Mesenchymal stem cell (in vitro differentiated cells and primary cell): ENCODE results near the gene OTUB2.
A peak's percentile ranks its signal among the peaks of the same experiment; 100 is the strongest.

Experiments used
- DNase-seq: peaks from one replicate; pipeline ENCODE4 v3.0.0-alpha.2; 2013
- H2AFZ ChIP-seq: one replicate; pipeline ENCODE4 v1.6.1; 2013; ENCODE audit warnings: low read depth, mild to moderate bottlenecking, control low read depth, inconsistent platforms, low read length, moderate library complexity
- H2AK5ac ChIP-seq: 2 replicates; pipeline ENCODE4 v1.6.1; 2013; ENCODE audit warnings: low read length, moderate library complexity, mild to moderate bottlenecking, inconsistent platforms; ENCODE audit not compliant: severe bottlenecking
- H2BK120ac ChIP-seq: one replicate; pipeline ENCODE4 v1.6.1; 2013; ENCODE audit warnings: low read depth, mild to moderate bottlenecking, inconsistent platforms, low read length, moderate library complexity
- H2BK12ac ChIP-seq, 2 experiments: one replicate each; pipeline ENCODE4 v1.6.1; 2013; ENCODE audit warnings: inconsistent platforms in 2 of 2, low read length in 2 of 2, mild to moderate bottlenecking in 2 of 2, moderate library complexity in 2 of 2, control low read depth in 1 of 2
- H2BK15ac ChIP-seq: one replicate; pipeline ENCODE4 v1.6.1; 2013; ENCODE audit warnings: mild to moderate bottlenecking, low read depth, inconsistent platforms; ENCODE audit not compliant: poor library complexity, severe bottlenecking
- H2BK5ac ChIP-seq: 2 replicates; pipeline ENCODE4 v1.6.1; 2013; ENCODE audit warnings: low read depth, mild to moderate bottlenecking, low read length, control low read depth, inconsistent platforms; ENCODE audit not compliant: poor library complexity, severe bottlenecking
- H3K14ac ChIP-seq, 2 experiments: one replicate each; pipeline ENCODE4 v1.6.1; 2013; ENCODE audit warnings: inconsistent platforms in 2 of 2, low read length in 2 of 2, control low read depth in 1 of 2, mild to moderate bottlenecking in 1 of 2, moderate library complexity in 1 of 2
- H3K18ac ChIP-seq, 2 experiments: one replicate each; pipeline ENCODE4 v1.6.1; 2013; ENCODE audit warnings: inconsistent platforms in 2 of 2, low read length in 2 of 2, control low read depth in 1 of 2, low read depth in 1 of 2, mild to moderate bottlenecking in 1 of 2
- H3K23ac ChIP-seq, 2 experiments: one replicate each; pipeline ENCODE4 v1.6.1; 2013; ENCODE audit warnings: inconsistent platforms in 2 of 2, low read length in 2 of 2, mild to moderate bottlenecking in 2 of 2, moderate library complexity in 2 of 2, control low read depth in 1 of 2
- H3K27ac ChIP-seq: 2 replicates; pipeline ENCODE4 v1.5.1; 2013; ENCODE audit warnings: mild to moderate bottlenecking, moderate library complexity, low read length, control low read depth, inconsistent platforms; ENCODE audit not compliant: poor library complexity, severe bottlenecking
- H3K27me3 ChIP-seq, 2 experiments: 2 replicates each; pipeline versions ENCODE4 v1.6.1 to v1.7.0; 2013; ENCODE audit warnings: low read length in 2 of 2, mild to moderate bottlenecking in 2 of 2, moderate library complexity in 2 of 2, control low read depth in 1 of 2, inconsistent platforms in 1 of 2; ENCODE audit not compliant: control insufficient read depth in 1 of 2, insufficient read depth in 1 of 2
- H3K36me3 ChIP-seq, 2 experiments: 2 replicates each; pipeline versions ENCODE4 v1.6.1 to v1.7.0; 2013; ENCODE audit warnings: low read length in 2 of 2, control low read depth in 1 of 2, inconsistent platforms in 1 of 2, low read depth in 1 of 2, mild to moderate bottlenecking in 1 of 2; ENCODE audit not compliant: insufficient read depth in 2 of 2, control insufficient read depth in 1 of 2
- H3K4ac ChIP-seq, 2 experiments: one replicate each; pipeline ENCODE4 v1.6.1; 2013; ENCODE audit warnings: inconsistent platforms in 2 of 2, low read length in 2 of 2, mild to moderate bottlenecking in 2 of 2, moderate library complexity in 2 of 2, control low read depth in 1 of 2, low read depth in 1 of 2
- H3K4me1 ChIP-seq: 2 replicates; pipeline ENCODE4 v1.6.1; 2013; ENCODE audit warnings: low read depth, low read length, control low read depth; ENCODE audit not compliant: control insufficient read depth, insufficient read depth
- H3K4me2 ChIP-seq: 2 replicates; pipeline ENCODE4 v1.6.1; 2013; ENCODE audit warnings: low read length, mild to moderate bottlenecking, inconsistent platforms; ENCODE audit not compliant: poor library complexity, severe bottlenecking
- H3K4me3 ChIP-seq, 2 experiments: 2 replicates each; pipeline versions ENCODE4 v1.5.1 to v1.7.0; 2013; ENCODE audit warnings: low read length in 2 of 2, mild to moderate bottlenecking in 2 of 2, control low read depth in 1 of 2, low read depth in 1 of 2; ENCODE audit not compliant: insufficient read depth in 1 of 2
- H3K79me1 ChIP-seq: replicated peaks from 2 replicates; pipeline ENCODE4 v1.6.1; 2013; ENCODE audit warnings: mild to moderate bottlenecking, control low read depth, low read length, inconsistent platforms; ENCODE audit not compliant: poor library complexity, severe bottlenecking
- H3K9ac ChIP-seq: 2 replicates; pipeline ENCODE4 v1.7.0; 2013; ENCODE audit warnings: mild to moderate bottlenecking, low read length, moderate library complexity
- H3K9me3 ChIP-seq: 2 replicates; pipeline ENCODE4 v1.7.0; 2013; ENCODE audit warnings: mild to moderate bottlenecking, low read length; ENCODE audit not compliant: control insufficient read depth
- H4K8ac ChIP-seq: one replicate; pipeline ENCODE4 v1.6.1; 2013; ENCODE audit warnings: inconsistent platforms, mild to moderate bottlenecking, low read length, moderate library complexity
- H4K91ac ChIP-seq: one replicate; pipeline ENCODE4 v1.6.1; 2013; ENCODE audit warnings: mild to moderate bottlenecking, low read length, inconsistent platforms
- WGBS: methylation state at CpG from one replicate; pipeline ENCODE4 v1.1.7; 2013; ENCODE audit warnings: mixed read lengths; 5-methylcytosine and 5-hydroxymethylcytosine counted together

OTUB2 gene

DNA sequence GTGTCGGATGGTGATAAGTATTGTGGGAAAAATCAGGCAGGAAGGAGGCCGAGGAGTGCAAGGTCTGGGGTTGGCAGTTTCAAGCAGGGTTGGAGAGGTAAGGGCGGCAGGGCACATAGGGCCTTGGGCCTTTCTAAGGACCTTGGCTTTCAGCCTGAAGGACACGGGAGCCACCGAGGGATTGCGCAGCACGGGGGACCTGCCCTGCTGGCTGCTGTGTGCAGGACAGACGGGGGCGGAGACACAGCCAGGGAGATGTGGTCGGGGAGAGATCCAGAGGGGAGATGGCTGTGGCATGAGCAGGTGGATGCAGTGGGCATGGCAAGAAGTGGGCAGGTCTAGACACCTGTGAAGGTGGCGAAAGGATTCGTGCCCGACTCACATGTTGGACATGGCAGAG lies 14.7 kb downstream of the OTUB2 start:
- Histone ChIP-seq H4K8ac (no peak overlapping the region), H3K4me3 (no peak overlapping the region), H3K36me3 (peaks cover 21 to 77% of the 10 kb centered on the region in 2 experiments), H2BK120ac (no peak overlapping the region), H3K18ac (no peak overlapping the region), H2AK5ac (no peak overlapping the region), H3K4me1 (peaks cover 6% of the 10 kb centered on the region), H3K27ac (no peak overlapping the region), H3K9me3 (no peaks in the 10 kb centered on the region), H3K4ac (no peak overlapping the region), H3K4me2 (no peak overlapping the region), H2AFZ (no peak overlapping the region), H3K14ac (no peak overlapping the region), H4K91ac (no peak overlapping the region), H2BK15ac (no peak overlapping the region), H3K79me1 (peaks cover 1% of the 10 kb centered on the region), H3K23ac (no peak overlapping the region), H2BK5ac (no peak overlapping the region), H2BK12ac (no peak overlapping the region), H3K27me3 (no peaks in the 10 kb centered on the region), H3K9ac (no peak overlapping the region)
- WGBS = 93% methylated on average over 13 of the region's 13 CpGs
- no peak for DNase-seq

DNA sequence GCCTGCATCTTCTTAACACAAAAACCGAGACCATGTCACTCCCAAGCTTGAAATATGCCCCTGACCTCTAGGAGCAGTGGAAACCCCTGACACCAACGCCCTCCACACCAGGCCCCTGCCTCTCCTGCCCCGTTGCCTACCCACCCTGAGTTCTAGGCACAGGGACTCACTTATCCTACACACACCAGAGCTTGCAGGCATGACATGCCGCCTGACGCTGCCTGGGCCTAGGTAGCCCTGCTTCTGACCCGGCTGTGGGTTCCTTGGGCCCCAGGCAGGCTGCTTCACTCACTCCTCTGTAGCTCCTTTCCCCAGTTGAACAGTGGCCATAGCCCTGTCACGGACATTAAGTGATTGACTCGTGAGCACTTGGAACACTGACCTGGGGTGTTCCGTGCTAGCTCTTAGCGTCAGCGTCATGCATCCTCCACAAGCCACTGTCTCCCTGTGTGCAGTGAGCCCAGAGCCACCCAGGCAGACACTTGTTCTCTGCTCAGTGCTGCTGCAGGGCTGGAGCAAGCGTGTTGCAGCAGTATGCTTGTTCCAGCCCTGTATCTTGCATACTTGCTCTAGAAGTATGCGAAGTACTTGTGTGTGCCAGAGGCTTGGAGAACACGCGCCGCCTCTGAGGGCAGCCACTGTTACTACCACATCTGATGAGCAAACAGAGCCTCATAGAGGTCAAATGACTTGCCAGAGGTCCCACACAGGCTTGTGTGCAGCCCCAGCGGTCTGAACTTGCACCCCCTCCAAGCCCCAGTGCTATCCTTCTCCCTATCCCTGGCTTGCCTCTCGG lies 15.6 kb downstream of the OTUB2 start:
- Histone ChIP-seq H3K79me1 (peaks cover 6% of the 10 kb centered on the region), H3K4me2 (no peak overlapping the region), H3K4me3 (peak overlapping the region in 1 of 2 experiments; percentile 26), H2BK120ac (no peak overlapping the region), H3K36me3 (peaks cover 31 to 85% of the 10 kb centered on the region in 2 experiments), H3K9me3 (no peaks in the 10 kb centered on the region), H3K18ac (no peak overlapping the region), H3K4me1 (peaks cover 4% of the 10 kb centered on the region), H2AFZ (no peak overlapping the region), H4K91ac (no peak overlapping the region), H3K14ac (no peak overlapping the region), H3K23ac (no peak overlapping the region), H2AK5ac (no peak overlapping the region), H3K27me3 (no peaks in the 10 kb centered on the region), H2BK15ac (no peak overlapping the region), H3K9ac (peak overlapping the region; percentile 21), H3K27ac (no peak overlapping the region), H2BK12ac (no peak overlapping the region), H3K4ac (no peak overlapping the region), H4K8ac (peak overlapping the region; percentile 19), H2BK5ac (no peak overlapping the region)
- 93% methylated on average over 18 of the region's 18 CpGs for WGBS
- peak; percentile 12 for DNase-seq

DNA sequence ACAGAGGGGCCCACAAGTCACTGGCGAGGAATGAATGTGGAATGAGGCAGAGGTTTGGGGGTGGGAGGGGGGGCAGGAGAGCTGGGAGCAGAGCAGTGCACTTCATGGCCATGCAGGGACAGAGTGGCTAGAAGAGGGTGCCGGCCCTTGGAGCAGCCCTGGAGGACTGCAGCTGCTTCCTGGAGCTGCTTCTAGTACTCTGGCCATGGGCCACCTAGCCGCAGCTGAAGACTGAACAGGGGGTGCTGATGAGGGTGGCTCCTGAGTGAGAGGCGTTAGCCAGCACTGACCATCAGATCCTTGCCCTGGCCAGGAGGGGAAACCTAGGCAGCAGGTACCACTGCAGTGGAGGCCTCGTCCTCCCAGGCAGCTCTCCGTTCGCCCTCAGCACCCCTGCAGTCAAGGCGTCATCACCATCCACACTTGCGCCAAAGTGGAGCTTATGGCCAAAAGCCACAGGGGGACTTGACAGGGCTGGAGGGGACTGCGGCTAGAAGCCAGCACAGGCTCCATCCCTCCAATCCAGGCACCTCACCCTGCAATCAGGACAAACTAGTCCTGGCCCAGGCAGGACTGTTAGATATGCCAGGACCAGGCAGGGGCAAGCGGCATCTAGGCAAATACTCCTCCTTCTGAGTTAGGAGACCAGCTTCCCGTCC lies 16.4 kb downstream of the OTUB2 start:
- Histone ChIP-seq H3K4ac (no peak overlapping the region), H2BK120ac (no peak overlapping the region), H3K36me3 (peaks cover 39 to 93% of the 10 kb centered on the region in 2 experiments), H2BK15ac (no peak overlapping the region), H4K8ac (no peak overlapping the region), H2AFZ (no peak overlapping the region), H4K91ac (no peak overlapping the region), H2BK12ac (no peak overlapping the region), H3K14ac (no peak overlapping the region), H2BK5ac (no peak overlapping the region), H3K27ac (no peak overlapping the region), H3K27me3 (no peaks in the 10 kb centered on the region), H2AK5ac (no peak overlapping the region), H3K23ac (no peak overlapping the region), H3K4me1 (peaks cover 4% of the 10 kb centered on the region), H3K4me2 (no peak overlapping the region), H3K4me3 (peak overlapping the region in 1 of 2 experiments; percentile 19), H3K9me3 (no peaks in the 10 kb centered on the region), H3K9ac (peak overlapping the region; percentile 36), H3K79me1 (peaks cover 11% of the 10 kb centered on the region), H3K18ac (no peak overlapping the region)
- 86% methylated on average over 12 of the region's 12 CpGs for WGBS
- no peak for DNase-seq

DNA sequence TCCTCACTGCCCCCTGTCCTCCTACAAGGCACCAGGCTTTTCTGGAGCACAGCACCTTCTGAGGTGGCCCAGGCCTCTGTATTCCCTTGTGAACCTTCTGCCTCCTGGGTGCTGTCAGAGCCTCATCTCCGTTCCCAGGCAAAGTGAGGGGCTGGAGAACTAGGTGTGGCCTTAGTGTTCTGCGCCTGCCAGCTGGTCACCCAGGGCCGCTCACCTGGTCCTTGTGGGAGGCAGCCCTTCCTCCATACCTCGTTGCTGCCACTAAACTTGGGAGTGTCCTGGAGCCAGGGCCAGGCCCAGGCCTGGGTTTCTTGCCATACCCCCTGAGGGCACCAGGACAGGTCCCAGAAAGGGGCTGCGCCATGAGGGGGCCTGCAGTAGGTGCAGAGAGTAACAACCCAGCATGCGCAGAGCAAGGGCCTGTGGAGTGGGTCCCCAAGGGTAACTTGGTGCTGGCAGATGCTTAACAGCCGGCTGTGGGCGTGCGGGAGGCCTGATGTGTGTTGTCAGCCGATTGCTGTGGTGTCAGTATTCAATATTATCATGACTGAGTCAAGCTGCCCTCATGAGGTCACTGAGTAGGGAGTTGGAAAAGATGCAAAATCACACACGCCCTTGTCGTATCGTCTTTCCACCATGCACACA lies 17.1 kb downstream of the OTUB2 start:
- Histone ChIP-seq H2AFZ (no peak overlapping the region), H3K9me3 (no peaks in the 10 kb centered on the region), H2AK5ac (no peak overlapping the region), H3K9ac (peak overlapping the region; percentile 36), H2BK12ac (no peak overlapping the region), H2BK5ac (no peak overlapping the region), H3K4ac (no peak overlapping the region), H4K91ac (no peak overlapping the region), H3K36me3 (peaks cover 46 to 92% of the 10 kb centered on the region in 2 experiments), H3K4me1 (peaks cover 4% of the 10 kb centered on the region), H3K27me3 (no peaks in the 10 kb centered on the region), H3K4me3 (peak overlapping the region in 1 of 2 experiments; percentile 19), H3K18ac (no peak overlapping the region), H2BK15ac (no peak overlapping the region), H4K8ac (no peak overlapping the region), H3K14ac (no peak overlapping the region), H2BK120ac (no peak overlapping the region), H3K79me1 (peaks cover 16% of the 10 kb centered on the region), H3K23ac (no peak overlapping the region), H3K27ac (no peak overlapping the region), H3K4me2 (no peak overlapping the region)
- no peak for DNase-seq
- WGBS = 92% methylated on average over 10 of the region's 13 CpGs
